OCI-LY3 (cell line): ENCODE measurements around the gene HAPLN3.

Experiments
- H2AFZ ChIP-seq: fragments of 200-600, 300-600 bp; shearing (Covaris generic); 2 replicates; pipeline ENCODE4 v1.6.0; 2014; ENCODE audit warnings: antibody characterized with exemption, low read depth, low read length
- H3K27ac ChIP-seq: fragments of 200-600, 300-600 bp; sonication (generic); 2 replicates; pipeline ENCODE4 v1.5.1; 2014; ENCODE audit warnings: mild to moderate bottlenecking, low read length, moderate library complexity, mixed read lengths
- H3K27me3 ChIP-seq: fragments of 200-600, 300-600 bp; sonication (generic); 2 replicates; pipeline ENCODE4 v1.6.1; 2014; ENCODE audit warnings: low read depth, low read length, mixed read lengths
- H3K36me3 ChIP-seq: fragments of 200-600, 300-600 bp; sonication (generic); replicated peaks from 2 replicates; pipeline ENCODE3; 2014; ENCODE audit warnings: low read depth, low read length, mixed read lengths
- H3K4me1 ChIP-seq: fragments of 300-600, 200-600 bp; sonication (generic); 2 replicates; pipeline ENCODE4 v1.6.1; 2014; ENCODE audit warnings: low read length, mixed read lengths
- H3K4me2 ChIP-seq: fragments of 200-600, 300-600 bp; sonication (generic); 2 replicates; pipeline ENCODE4 v1.6.1; 2014; ENCODE audit warnings: low read length, mixed read lengths
- H3K4me3 ChIP-seq: fragments of 300-600, 200-600 bp; sonication (generic); 2 replicates; pipeline ENCODE4 v1.5.1; 2014; ENCODE audit warnings: antibody characterized with exemption, mild to moderate bottlenecking, low read length, moderate library complexity
- H3K79me2 ChIP-seq: fragments of 300-600, 200-600 bp; shearing (Covaris generic); 2 replicates; pipeline ENCODE4 v1.6.1; 2014; ENCODE audit warnings: mild to moderate bottlenecking, low read length, mixed read lengths
- H3K9ac ChIP-seq: fragments of 300-600, 200-600 bp; shearing (Covaris generic); 2 replicates; pipeline ENCODE4 v1.6.0; 2014; ENCODE audit warnings: mild to moderate bottlenecking, low read length, moderate library complexity
- H3K9me3 ChIP-seq: fragments of 200-600, 300-600 bp; shearing (Covaris generic); 2 replicates; pipeline ENCODE4 v1.6.1; 2014; ENCODE audit warnings: low read length, mixed read lengths; ENCODE audit not compliant: insufficient read depth
- H4K20me1 ChIP-seq: fragments of 200-600, 300-600 bp; sonication (generic); 2 replicates; pipeline ENCODE4 v1.6.1; 2016; ENCODE audit warnings: low read length, mixed read lengths; ENCODE audit not compliant: insufficient read depth
- EZH2phosphoT487 ChIP-seq: fragments of 200-600 bp; shearing (Covaris generic); IDR thresholded peaks from 2 replicates; pipeline ENCODE4 v1.6.1; 2018; ENCODE audit warnings: antibody characterized with exemption, mixed run types, low read depth
- TF ChIP-seq, protein P1 (sequence below): fragments of 200-600, 300-600 bp; sonication (generic); IDR thresholded peaks from 2 replicates; pipeline ENCODE4 v1.5.1; 2014; ENCODE audit warnings: antibody characterized with exemption, low read length, low read depth

HAPLN3 gene

DNA sequence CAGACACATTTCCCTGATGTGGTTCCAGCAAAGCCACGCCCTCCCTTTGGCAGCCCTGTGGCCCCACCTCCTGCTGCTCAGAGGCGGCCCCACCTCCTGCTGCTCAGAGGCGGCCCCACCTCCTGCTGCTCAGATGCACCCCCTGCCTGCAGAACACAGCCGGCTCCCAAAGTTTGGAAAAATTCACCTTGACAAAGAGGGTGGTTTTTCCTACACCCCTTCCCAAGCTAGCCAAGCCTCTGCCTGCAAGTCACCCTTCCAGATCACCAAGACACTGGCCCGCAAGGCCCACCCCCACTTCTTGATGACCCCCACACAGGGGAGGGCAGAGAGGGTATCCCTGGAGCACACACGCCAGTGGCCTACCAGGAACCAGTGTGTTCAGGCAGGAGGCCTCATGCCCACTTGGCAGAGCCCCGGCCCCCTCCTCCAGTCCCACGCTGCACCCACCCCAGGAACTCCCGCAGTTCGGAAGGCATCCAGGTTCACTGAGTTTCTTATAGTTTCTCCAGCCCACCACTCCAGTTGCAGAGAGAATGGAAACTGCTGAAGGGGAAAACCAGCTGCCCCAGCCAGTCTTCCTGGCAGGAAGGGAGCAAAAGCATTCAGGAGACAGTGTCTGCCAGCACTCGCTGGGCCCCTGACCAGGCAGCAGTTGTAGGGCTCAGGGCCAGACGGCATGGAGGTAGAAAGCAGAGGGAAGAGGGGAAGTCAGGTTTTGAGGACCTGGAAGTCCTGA, 2.3 kb upstream of the HAPLN3 start:
- Histone ChIP-seq H3K27me3 (no peaks in the 10 kb centered on the region), H4K20me1 (no peaks in the 10 kb centered on the region), H3K4me1 (peaks cover 14% of the 10 kb centered on the region), H3K4me2 (no peak overlapping the region), H3K4me3 (no peak overlapping the region), H3K9me3 (no peaks in the 10 kb centered on the region), H3K36me3 (no peaks in the 10 kb centered on the region), H3K27ac (no peak overlapping the region), H3K79me2 (no peaks in the 10 kb centered on the region), H3K9ac (no peak overlapping the region), H2AFZ (no peak overlapping the region)
- no peak for TF ChIP-seq EZH2phosphoT487
- TF ChIP-seq, protein P1, sequence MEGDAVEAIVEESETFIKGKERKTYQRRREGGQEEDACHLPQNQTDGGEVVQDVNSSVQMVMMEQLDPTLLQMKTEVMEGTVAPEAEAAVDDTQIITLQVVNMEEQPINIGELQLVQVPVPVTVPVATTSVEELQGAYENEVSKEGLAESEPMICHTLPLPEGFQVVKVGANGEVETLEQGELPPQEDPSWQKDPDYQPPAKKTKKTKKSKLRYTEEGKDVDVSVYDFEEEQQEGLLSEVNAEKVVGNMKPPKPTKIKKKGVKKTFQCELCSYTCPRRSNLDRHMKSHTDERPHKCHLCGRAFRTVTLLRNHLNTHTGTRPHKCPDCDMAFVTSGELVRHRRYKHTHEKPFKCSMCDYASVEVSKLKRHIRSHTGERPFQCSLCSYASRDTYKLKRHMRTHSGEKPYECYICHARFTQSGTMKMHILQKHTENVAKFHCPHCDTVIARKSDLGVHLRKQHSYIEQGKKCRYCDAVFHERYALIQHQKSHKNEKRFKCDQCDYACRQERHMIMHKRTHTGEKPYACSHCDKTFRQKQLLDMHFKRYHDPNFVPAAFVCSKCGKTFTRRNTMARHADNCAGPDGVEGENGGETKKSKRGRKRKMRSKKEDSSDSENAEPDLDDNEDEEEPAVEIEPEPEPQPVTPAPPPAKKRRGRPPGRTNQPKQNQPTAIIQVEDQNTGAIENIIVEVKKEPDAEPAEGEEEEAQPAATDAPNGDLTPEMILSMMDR: peak; percentile 28; the same call in 1 of the 2 replicates

DNA sequence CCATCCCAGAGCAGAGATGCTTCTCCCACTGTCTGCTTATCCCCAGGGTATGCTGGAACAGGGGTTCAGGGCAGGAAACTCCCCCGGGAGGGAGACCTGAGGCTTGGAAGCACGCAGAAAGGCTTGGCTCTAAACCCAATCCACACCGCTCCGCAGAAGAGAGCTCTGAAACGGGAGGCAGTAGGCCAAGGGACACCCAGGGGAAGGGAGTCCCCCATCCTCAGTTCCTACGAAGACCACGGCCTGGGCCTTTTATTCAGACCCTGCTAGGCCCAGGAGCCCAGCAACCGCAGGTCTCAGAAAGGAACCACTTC, 1.8 kb upstream of the HAPLN3 start:
- H2AFZ ChIP-seq: no peak overlapping the region
- H4K20me1 ChIP-seq: no peaks in the 10 kb centered on the region
- no peak overlapping the region for H3K9ac ChIP-seq
- TF ChIP-seq, protein P1: no peak
- no peak for TF ChIP-seq EZH2phosphoT487
- H3K27ac ChIP-seq: no peak overlapping the region
- no peaks in the 10 kb centered on the region for H3K27me3 ChIP-seq
- H3K79me2 ChIP-seq: no peaks in the 10 kb centered on the region
- H3K4me2 ChIP-seq: no peak overlapping the region
- no peak overlapping the region for H3K4me3 ChIP-seq
- H3K36me3 ChIP-seq: no peaks in the 10 kb centered on the region
- H3K9me3 ChIP-seq: no peaks in the 10 kb centered on the region
- peaks cover 14% of the 10 kb centered on the region for H3K4me1 ChIP-seq

- Histone ChIP-seq H3K4me1 (peaks cover 14% of the 10 kb centered on the region), H3K79me2 (no peaks in the 10 kb centered on the region), H3K36me3 (no peaks in the 10 kb centered on the region), H3K9ac (no peak overlapping the region), H2AFZ (no peak overlapping the region), H3K4me2 (no peak overlapping the region), H3K9me3 (no peaks in the 10 kb centered on the region), H3K4me3 (no peak overlapping the region), H4K20me1 (no peaks in the 10 kb centered on the region), H3K27ac (no peak overlapping the region), H3K27me3 (no peaks in the 10 kb centered on the region)
- TF ChIP-seq, protein P1: no peak
- TF ChIP-seq EZH2phosphoT487: no peak
Observed at GRCh38 chr15:88896333-88897033, 1.1 kb upstream of the HAPLN3 start.

GRCh38 chr15:88894348-88894818, 961 bp downstream of the HAPLN3 start:
- Histone ChIP-seq H3K27ac (no peak overlapping the region), H3K36me3 (no peaks in the 10 kb centered on the region), H3K9ac (peak overlapping the region; percentile 71; the same call in 1 of the 2 replicates), H3K79me2 (no peaks in the 10 kb centered on the region), H3K4me2 (peak overlapping the region; percentile 88), H3K27me3 (no peaks in the 10 kb centered on the region), H3K4me1 (peaks cover 14% of the 10 kb centered on the region), H4K20me1 (no peaks in the 10 kb centered on the region), H2AFZ (peak overlapping the region; percentile 72; the same call in 1 of the 2 replicates), H3K9me3 (no peaks in the 10 kb centered on the region), H3K4me3 (peak overlapping the region; percentile 87)
- no peak for TF ChIP-seq EZH2phosphoT487
- TF ChIP-seq, protein P1: peak; percentile 81
